ENCODE measurements around the gene WNT16.

WNT16 gene

DNA sequence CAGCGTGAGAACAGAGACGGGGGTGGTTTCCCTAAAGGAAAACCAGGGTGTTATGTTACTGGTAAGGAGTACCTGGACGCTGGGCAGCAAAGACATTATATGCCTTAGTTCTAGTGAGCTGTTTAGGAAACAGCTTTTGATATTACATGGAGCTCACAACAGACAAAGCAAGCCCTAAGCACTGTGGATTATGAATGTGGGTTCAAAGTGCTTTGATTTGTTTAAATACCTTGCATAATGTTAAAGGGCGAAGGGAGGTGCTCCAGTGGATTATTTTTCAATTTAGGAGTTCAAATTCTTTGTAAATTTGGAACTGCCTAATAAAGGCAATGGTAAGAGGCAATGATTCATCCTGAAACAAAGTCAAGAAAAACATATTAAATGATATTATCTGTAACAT lies 13.8 kb downstream of the WNT16 start:
- Histone ChIP-seq H3K27me3 (ENCODE audit: insufficient read depth, low read length, poor library complexity, severe bottlenecking) (no peaks in the 10 kb centered on the region), H4K20me1 (ENCODE audit: insufficient read depth, low read length, poor library complexity, severe bottlenecking) (no peaks in the 10 kb centered on the region), H3K9me3 (ENCODE audit: insufficient read depth, low read depth, low read length) (no peaks in the 10 kb centered on the region), H3K36me3 (ENCODE audit: insufficient read depth, low read length) (peaks cover 5% of the 10 kb centered on the region; the same call in 1 of the 2 replicates), H3K4me3 (ENCODE audit: low read length, poor library complexity, severe bottlenecking) (no peak overlapping the region), H3F3A (ENCODE audit: low read depth) (no peaks in the 10 kb centered on the region), H3K79me2 (ENCODE audit: insufficient read depth, low read length) (no peaks in the 10 kb centered on the region), H3K4me2 (ENCODE audit: low read depth, low read length, poor library complexity, severe bottlenecking) (no peak overlapping the region), H2AFZ (ENCODE audit: low read length) (no peak overlapping the region), H3K9me2 (replicated peaks; ENCODE audit: low read depth, low read length) (no peaks in the 10 kb centered on the region), H3K4me1 (ENCODE audit: insufficient read depth, low read length, poor library complexity, severe bottlenecking) (no peaks in the 10 kb centered on the region), H3K9ac (ENCODE audit: low read depth, low read length, poor library complexity, severe bottlenecking) (no peak overlapping the region)
- no peak for TF ChIP-seq EZH2phosphoT487 (IDR thresholded peaks at IDR 0.05; ENCODE audit: borderline replicate concordance)
- TF ChIP-seq, protein P1, sequence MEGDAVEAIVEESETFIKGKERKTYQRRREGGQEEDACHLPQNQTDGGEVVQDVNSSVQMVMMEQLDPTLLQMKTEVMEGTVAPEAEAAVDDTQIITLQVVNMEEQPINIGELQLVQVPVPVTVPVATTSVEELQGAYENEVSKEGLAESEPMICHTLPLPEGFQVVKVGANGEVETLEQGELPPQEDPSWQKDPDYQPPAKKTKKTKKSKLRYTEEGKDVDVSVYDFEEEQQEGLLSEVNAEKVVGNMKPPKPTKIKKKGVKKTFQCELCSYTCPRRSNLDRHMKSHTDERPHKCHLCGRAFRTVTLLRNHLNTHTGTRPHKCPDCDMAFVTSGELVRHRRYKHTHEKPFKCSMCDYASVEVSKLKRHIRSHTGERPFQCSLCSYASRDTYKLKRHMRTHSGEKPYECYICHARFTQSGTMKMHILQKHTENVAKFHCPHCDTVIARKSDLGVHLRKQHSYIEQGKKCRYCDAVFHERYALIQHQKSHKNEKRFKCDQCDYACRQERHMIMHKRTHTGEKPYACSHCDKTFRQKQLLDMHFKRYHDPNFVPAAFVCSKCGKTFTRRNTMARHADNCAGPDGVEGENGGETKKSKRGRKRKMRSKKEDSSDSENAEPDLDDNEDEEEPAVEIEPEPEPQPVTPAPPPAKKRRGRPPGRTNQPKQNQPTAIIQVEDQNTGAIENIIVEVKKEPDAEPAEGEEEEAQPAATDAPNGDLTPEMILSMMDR (conservative IDR thresholded peaks at IDR 0.05; ENCODE audit: low read length) = no peak

DNA sequence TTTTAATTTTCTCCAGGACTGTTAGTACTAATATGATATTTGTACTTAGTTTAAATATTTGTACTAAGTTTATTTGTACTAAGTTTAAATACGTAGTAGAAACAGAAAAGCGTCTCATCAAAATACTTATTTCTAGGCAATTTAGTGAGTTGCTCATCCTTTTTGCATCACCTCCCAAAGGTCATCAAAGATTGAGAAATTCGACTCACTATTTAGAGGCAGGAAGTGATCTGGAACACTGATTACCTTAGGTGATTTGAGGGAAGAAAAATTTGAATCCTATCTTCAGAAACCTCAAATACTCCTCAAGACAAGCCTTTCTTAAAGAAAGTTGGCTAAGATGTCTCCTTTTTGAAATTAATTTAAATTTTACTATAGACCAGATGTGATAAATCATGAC lies 14.5 kb downstream of the WNT16 start:
- Histone ChIP-seq H3F3A (ENCODE audit: low read depth) (no peaks in the 10 kb centered on the region), H2AFZ (ENCODE audit: low read length) (no peak overlapping the region), H3K4me1 (ENCODE audit: insufficient read depth, low read length, poor library complexity, severe bottlenecking) (no peaks in the 10 kb centered on the region), H3K27me3 (ENCODE audit: insufficient read depth, low read length, poor library complexity, severe bottlenecking) (no peaks in the 10 kb centered on the region), H3K79me2 (ENCODE audit: insufficient read depth, low read length) (no peaks in the 10 kb centered on the region), H4K20me1 (ENCODE audit: insufficient read depth, low read length, poor library complexity, severe bottlenecking) (no peaks in the 10 kb centered on the region), H3K4me2 (ENCODE audit: low read depth, low read length, poor library complexity, severe bottlenecking) (no peak overlapping the region), H3K9ac (ENCODE audit: low read depth, low read length, poor library complexity, severe bottlenecking) (no peak overlapping the region), H3K9me2 (replicated peaks; ENCODE audit: low read depth, low read length) (no peaks in the 10 kb centered on the region), H3K4me3 (ENCODE audit: low read length, poor library complexity, severe bottlenecking) (no peak overlapping the region), H3K9me3 (ENCODE audit: insufficient read depth, low read depth, low read length) (no peaks in the 10 kb centered on the region), H3K36me3 (ENCODE audit: insufficient read depth, low read length) (peaks cover 5% of the 10 kb centered on the region; the same call in 1 of the 2 replicates)
- TF ChIP-seq, protein P1 (conservative IDR thresholded peaks at IDR 0.05; ENCODE audit: low read length) = no peak
- TF ChIP-seq EZH2phosphoT487 (IDR thresholded peaks at IDR 0.05; ENCODE audit: borderline replicate concordance) = no peak

DNA sequence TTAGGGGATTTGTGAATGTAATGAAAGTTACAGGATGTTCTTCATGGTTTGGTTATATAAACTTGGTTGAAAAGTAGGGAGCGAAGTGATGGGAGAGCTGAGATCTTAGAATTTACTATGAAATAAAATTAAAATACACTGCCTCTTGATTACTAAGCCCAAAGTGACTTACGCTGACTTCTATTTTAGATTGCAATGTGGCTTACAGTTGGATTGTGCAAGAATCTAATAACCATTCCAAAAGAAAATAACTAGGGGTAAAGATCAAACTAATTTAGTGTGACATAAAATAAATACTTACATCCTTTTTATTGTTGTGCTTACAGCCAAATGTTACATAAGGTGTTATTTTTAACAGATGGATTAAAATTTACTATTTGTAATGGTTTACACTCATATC lies 15.3 kb downstream of the WNT16 start:
- Histone ChIP-seq H3F3A (ENCODE audit: low read depth) (no peaks in the 10 kb centered on the region), H3K4me2 (ENCODE audit: low read depth, low read length, poor library complexity, severe bottlenecking) (no peak overlapping the region), H3K4me3 (ENCODE audit: low read length, poor library complexity, severe bottlenecking) (no peak overlapping the region), H3K9ac (ENCODE audit: low read depth, low read length, poor library complexity, severe bottlenecking) (no peak overlapping the region), H4K20me1 (ENCODE audit: insufficient read depth, low read length, poor library complexity, severe bottlenecking) (no peaks in the 10 kb centered on the region), H3K27me3 (ENCODE audit: insufficient read depth, low read length, poor library complexity, severe bottlenecking) (no peaks in the 10 kb centered on the region), H3K79me2 (ENCODE audit: insufficient read depth, low read length) (no peaks in the 10 kb centered on the region), H3K9me3 (ENCODE audit: insufficient read depth, low read depth, low read length) (no peaks in the 10 kb centered on the region), H3K9me2 (replicated peaks; ENCODE audit: low read depth, low read length) (no peaks in the 10 kb centered on the region), H2AFZ (ENCODE audit: low read length) (no peak overlapping the region), H3K36me3 (ENCODE audit: insufficient read depth, low read length) (peaks cover 5% of the 10 kb centered on the region; the same call in 1 of the 2 replicates), H3K4me1 (ENCODE audit: insufficient read depth, low read length, poor library complexity, severe bottlenecking) (no peaks in the 10 kb centered on the region)
- TF ChIP-seq EZH2phosphoT487 (IDR thresholded peaks at IDR 0.05; ENCODE audit: borderline replicate concordance) = no peak
- TF ChIP-seq, protein P1 (conservative IDR thresholded peaks at IDR 0.05; ENCODE audit: low read length) = no peak

Data from Loucy (cell line).